SK-N-SH (cell line): Measurements from ENCODE around the gene ZNF462. TPM values are rescaled to one million over a fixed set of nuclear protein-coding genes. Genes with fewer than 3 reads are reported as not detected.
A peak's percentile ranks its signal among the peaks of the same experiment; 100 is the strongest.

Source experiments
- CTCF ChIA-PET: fragments of 300-600, 350-600 bp; formaldehyde crosslinking; extraction: SDS; loops from one replicate; lab custom pipeline; 2021; lab: Yijun Ruan, JAX
- POLR2A ChIA-PET: fragments of 350-600 bp; sonication (Branson Sonifier 250); formaldehyde crosslinking; extraction: SDS; loops from one replicate; lab custom pipeline; 2020; ENCODE audit warnings: antibody characterized with exemption, inconsistent platforms; lab: Yijun Ruan, JAX
- DNase-seq: peaks from one replicate; pipeline ENCODE4 v3.0.0; 2012
- H2AFZ ChIP-seq: fragments of 200-600 bp; sonication (generic); 2 replicates; pipeline ENCODE4 v1.8.1; 2016; ENCODE audit warnings: antibody characterized with exemption, mild to moderate bottlenecking, low read depth
- H3F3A ChIP-seq: fragments of 200-600 bp; sonication (generic); replicated peaks from 2 replicates; pipeline ENCODE3; 2016; ENCODE audit warnings: antibody characterized with exemption, mild to moderate bottlenecking; ENCODE audit not compliant: insufficient read depth
- H3K27ac ChIP-seq, 2 experiments: fragments of 200-500 bp in 1 of 2; fragments of 200-600 bp in 1 of 2; sonication (Bioruptor generic) in 1 of 2; sonication (generic), shearing (Covaris generic) in 1 of 2; 2 replicates each; pipeline versions ENCODE4 v1.5.1 to v1.6.1; 2014 to 2016; ENCODE audit warnings: low read depth in 2 of 2, inconsistent platforms in 1 of 2, low read length in 1 of 2, mild to moderate bottlenecking in 1 of 2, mixed read lengths in 1 of 2
- H3K27me3 ChIP-seq: fragments of 200-600 bp; sonication (generic), shearing (Covaris generic); 2 replicates; pipeline ENCODE4 v1.6.1; 2016; ENCODE audit warnings: mixed run types; ENCODE audit not compliant: insufficient read depth
- H3K36me3 ChIP-seq, 2 experiments: fragments of 200-500 bp in 1 of 2; fragments of 200-600 bp in 1 of 2; sonication (Bioruptor generic) in 1 of 2; sonication (generic) in 1 of 2; replicated peaks in 1 of 2; 2 replicates each; pipeline versions ENCODE3 to v1.5.1; 2014 to 2016; ENCODE audit warnings: low read length in 1 of 2, mild to moderate bottlenecking in 1 of 2; ENCODE audit not compliant: insufficient read depth in 2 of 2, control insufficient read depth in 1 of 2
- H3K4me1 ChIP-seq, 2 experiments: fragments of 200-500 bp in 1 of 2; fragments of 200-600 bp in 1 of 2; sonication (Bioruptor generic) in 1 of 2; sonication (generic), shearing (Covaris generic) in 1 of 2; 2 replicates each; pipeline versions ENCODE4 v1.5.1 to v1.6.1; 2014 to 2016; ENCODE audit warnings: low read depth in 1 of 2, low read length in 1 of 2, mixed run types in 1 of 2; ENCODE audit not compliant: insufficient read depth in 2 of 2, control insufficient read depth in 1 of 2
- H3K4me2 ChIP-seq: fragments of 200-600 bp; sonication (generic), shearing (Covaris generic); 2 replicates; pipeline ENCODE4 v1.6.1; 2017; ENCODE audit warnings: mixed run types
- H3K4me3 ChIP-seq, 2 experiments: fragments of 200-500 bp in 1 of 2; fragments of 200-600 bp in 1 of 2; sonication (Bioruptor generic) in 1 of 2; sonication (generic), shearing (Covaris generic) in 1 of 2; 2 replicates each; pipeline versions ENCODE4 v1.5.1 to v1.8.1; 2014 to 2016; ENCODE audit warnings: low read depth in 2 of 2, inconsistent platforms in 1 of 2, low read length in 1 of 2, mild to moderate bottlenecking in 1 of 2, mixed read lengths in 1 of 2, moderate library complexity in 1 of 2
- H3K79me2 ChIP-seq: fragments of 200-600 bp; sonication (generic); 2 replicates; pipeline ENCODE4 v1.8.1; 2017; ENCODE audit warnings: mild to moderate bottlenecking; ENCODE audit not compliant: insufficient read depth
- H3K9ac ChIP-seq: fragments of 200-600 bp; sonication (generic); 2 replicates; pipeline ENCODE4 v1.6.1; 2017; ENCODE audit warnings: mixed run types
- H3K9me2 ChIP-seq: fragments of 200-600 bp; sonication (generic); 2 replicates; pipeline ENCODE4 v1.6.1; 2017; ENCODE audit warnings: mixed run types
- H3K9me3 ChIP-seq: fragments of 200-600 bp; sonication (generic); 2 replicates; pipeline ENCODE4 v1.6.1; 2017; ENCODE audit warnings: mixed run types, mild to moderate bottlenecking, moderate library complexity
- H4K20me1 ChIP-seq: fragments of 200-600 bp; sonication (generic); 2 replicates; pipeline ENCODE4 v1.6.1; 2017; ENCODE audit warnings: mild to moderate bottlenecking, mixed run types; ENCODE audit not compliant: insufficient read depth
- CHD2 ChIP-seq: fragments of 150-350 bp; IDR thresholded peaks from 2 replicates; pipeline ENCODE4 v1.6.1; 2018; ENCODE audit warnings: low read length; ENCODE audit not compliant: partially characterized antibody
- CTCF ChIP-seq: fragments of 200-600 bp; sonication (generic); IDR thresholded peaks from 2 replicates; pipeline ENCODE4 v1.6.1; 2017; ENCODE audit warnings: antibody characterized with exemption, mild to moderate bottlenecking, moderate library complexity
- ELF1 ChIP-seq: IDR thresholded peaks from 2 replicates; pipeline ENCODE4 v1.4.0; 2012
- EZH2phosphoT487 ChIP-seq: fragments of 200-600 bp; sonication (generic); IDR thresholded peaks from 2 replicates; pipeline ENCODE4 v1.6.1; 2017; ENCODE audit warnings: low read depth, mixed run types, mild to moderate bottlenecking, antibody characterized with exemption, moderate library complexity, borderline replicate concordance
- FOXJ3 ChIP-seq: sonication (generic); formaldehyde crosslinking; IDR thresholded peaks from 2 replicates; pipeline ENCODE4 v1.5.1; 2020; ENCODE audit warnings: mild to moderate bottlenecking, missing genetic modification reagents
- GABPA ChIP-seq: IDR thresholded peaks from 2 replicates; pipeline ENCODE4 v1.4.0; 2012; ENCODE audit warnings: low read depth, mild to moderate bottlenecking
- IRF3 ChIP-seq: fragments of 150-350 bp; IDR thresholded peaks from 2 replicates; pipeline ENCODE4 v1.6.1; 2016; ENCODE audit warnings: mild to moderate bottlenecking, low read depth, low read length
- JUND ChIP-seq: IDR thresholded peaks from 2 replicates; pipeline ENCODE4 v1.4.0; 2012
- NFIC ChIP-seq: IDR thresholded peaks from 2 replicates; pipeline ENCODE4 v1.4.0; 2012; ENCODE audit warnings: borderline replicate concordance
- RAD21 ChIP-seq: IDR thresholded peaks from 2 replicates; pipeline ENCODE4 v1.6.1; 2012; ENCODE audit warnings: mild to moderate bottlenecking, low read length
- RCOR1 ChIP-seq: fragments of 150-350 bp; IDR thresholded peaks from 2 replicates; pipeline ENCODE4 v1.6.1; 2017; ENCODE audit warnings: antibody characterized with exemption, low read length
- REST ChIP-seq: IDR thresholded peaks from 2 replicates; pipeline ENCODE4 v1.6.1; 2012; ENCODE audit warnings: mild to moderate bottlenecking, low read depth, low read length, moderate library complexity
- SMC3 ChIP-seq: IDR thresholded peaks from 2 replicates; pipeline ENCODE4 v1.6.1; 2012; ENCODE audit warnings: low read depth, low read length, improper control_type of control experiment
- TAF1 ChIP-seq: IDR thresholded peaks from 2 replicates; pipeline ENCODE4 v1.6.1; 2012; ENCODE audit warnings: low read depth, mild to moderate bottlenecking, low read length, moderate library complexity, borderline replicate concordance
- TEAD4 ChIP-seq: IDR thresholded peaks from 2 replicates; pipeline ENCODE4 v1.4.0; 2012; ENCODE audit warnings: mild to moderate bottlenecking, borderline replicate concordance; ENCODE audit not compliant: insufficient read depth
- WGBS: methylation state at CpG from one replicate; pipeline ENCODE4 v1.1.6; 2017; ENCODE audit warnings: low lambda C conversion rate; 5-methylcytosine and 5-hydroxymethylcytosine counted together
- polyA plus RNA-seq, 3 experiments: library from polyadenylated mRNA; depleted of rRNA; stranded (reverse); fragments of >200 nt; gene quantifications; 2 replicates each; pipeline ENCODE4 v1.2.3, GENCODE V29; 2012

Gene ZNF462
- polyA plus RNA-seq, 1 of the 3 experiments (the other 2 are of a cell fraction), result 5.2 TPM

- peaks cover 17 to 30% of the 10 kb centered on the region in 2 experiments for H3K36me3 ChIP-seq
- H4K20me1 ChIP-seq, result no peaks in the 10 kb centered on the region
- WGBS, result 91% methylated on average over 4 of the region's 4 CpGs
- no peak for DNase-seq
- H3K9me3 ChIP-seq, result no peaks in the 10 kb centered on the region
- H3K9me2 ChIP-seq, result no peaks in the 10 kb centered on the region
- H2AFZ ChIP-seq, result no peak overlapping the region
- peaks cover 10% of the 10 kb centered on the region; the same call in 1 of the 2 replicates for H3K79me2 ChIP-seq
- H3K4me3 ChIP-seq, result no peak overlapping the region
- CTCF ChIA-PET, result interaction anchor here (1.3 kb wide), 1 partner anchor 58 kb away, joined by 3 read pairs; no protein-coding TSS in a partner anchor
- no peak overlapping the region for H3K4me2 ChIP-seq
- H3K4me1 ChIP-seq, result peaks cover 17 to 35% of the 10 kb centered on the region in 2 experiments; a peak in 3 of 4 replicates
- no peak overlapping the region for H3K9ac ChIP-seq
- TF ChIP-seq CTCF (no peak), RCOR1 (no peak), SMC3 (no peak), NFIC (no peak), RAD21 (no peak), GABPA (no peak), ELF1 (no peak), JUND (no peak), TEAD4 (no peak), IRF3 (no peak), REST (no peak), CHD2 (no peak), TAF1 (no peak), FOXJ3 (CRISPR knock-in tag) (no peak), EZH2phosphoT487 (no peak)
- peak overlapping the region in 1 of 2 experiments; percentile 95; a peak in 2 of 4 replicates for H3K27ac ChIP-seq
- H3K27me3 ChIP-seq, result no peaks in the 10 kb centered on the region
- POLR2A ChIA-PET, result interaction anchor here (1.9 kb wide), 1 partner anchor 41 kb away, joined by 5 read pairs; no protein-coding TSS in a partner anchor
- H3F3A ChIP-seq, result peaks cover 16% of the 10 kb centered on the region
These were observed 57.1 kb downstream of the ZNF462 start for GRCh38 chr9:106920091-106920490.
